Left kidney (tissue), 2 donors: ENCODE data around the gene B4GALNT1. TPM values are rescaled to one million over a fixed set of nuclear protein-coding genes. Genes with fewer than 3 reads are reported as not detected.
"Not testable (repeated sequence)": the region's sequence is repeated elsewhere in the genome, so short reads cannot be mapped to it uniquely, and the experiment has no call there.

Experiments used
- DNase-seq: peaks from one replicate; pipeline ENCODE4 v3.0.0-alpha.2; 2013
- polyA plus RNA-seq: library from polyadenylated mRNA; unstranded; fragments of 120-200 nt; gene quantifications from one replicate; pipeline ENCODE4 v1.2.1, GENCODE V29; 2013; ENCODE audit not compliant: insufficient read length

The B4GALNT1 gene
- polyA plus RNA-seq, 1 donor, result 0.80 TPM

DNA sequence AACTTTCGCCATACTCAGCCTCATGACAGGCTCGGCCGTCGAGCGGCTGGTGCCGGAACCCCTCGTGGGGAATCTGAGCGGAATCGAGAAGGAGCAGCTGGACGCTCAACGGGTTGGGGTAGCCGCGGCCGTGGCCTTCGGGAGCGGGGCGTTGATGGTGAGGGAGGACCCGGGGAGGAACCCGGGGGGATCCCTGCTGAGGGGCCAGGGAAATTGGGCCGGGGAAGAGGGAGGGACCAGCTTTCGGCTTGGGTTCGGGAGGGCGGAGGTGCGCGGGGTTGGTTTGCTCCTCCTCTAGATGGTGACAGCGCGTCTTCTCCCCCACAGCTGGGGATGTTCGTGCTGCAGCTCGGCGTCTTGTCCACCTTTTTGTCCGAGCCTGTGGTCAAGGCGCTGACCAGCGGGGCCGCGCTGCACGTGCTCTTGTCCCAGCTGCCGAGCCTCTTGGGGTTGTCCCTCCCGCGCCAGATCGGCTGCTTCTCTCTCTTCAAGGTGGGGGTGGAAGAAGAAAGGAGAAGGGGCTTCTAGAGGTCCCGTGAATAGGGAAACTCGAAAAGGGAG lies 12.0 kb downstream of the B4GALNT1 start:
- DNase-seq, result no peak

DNA sequence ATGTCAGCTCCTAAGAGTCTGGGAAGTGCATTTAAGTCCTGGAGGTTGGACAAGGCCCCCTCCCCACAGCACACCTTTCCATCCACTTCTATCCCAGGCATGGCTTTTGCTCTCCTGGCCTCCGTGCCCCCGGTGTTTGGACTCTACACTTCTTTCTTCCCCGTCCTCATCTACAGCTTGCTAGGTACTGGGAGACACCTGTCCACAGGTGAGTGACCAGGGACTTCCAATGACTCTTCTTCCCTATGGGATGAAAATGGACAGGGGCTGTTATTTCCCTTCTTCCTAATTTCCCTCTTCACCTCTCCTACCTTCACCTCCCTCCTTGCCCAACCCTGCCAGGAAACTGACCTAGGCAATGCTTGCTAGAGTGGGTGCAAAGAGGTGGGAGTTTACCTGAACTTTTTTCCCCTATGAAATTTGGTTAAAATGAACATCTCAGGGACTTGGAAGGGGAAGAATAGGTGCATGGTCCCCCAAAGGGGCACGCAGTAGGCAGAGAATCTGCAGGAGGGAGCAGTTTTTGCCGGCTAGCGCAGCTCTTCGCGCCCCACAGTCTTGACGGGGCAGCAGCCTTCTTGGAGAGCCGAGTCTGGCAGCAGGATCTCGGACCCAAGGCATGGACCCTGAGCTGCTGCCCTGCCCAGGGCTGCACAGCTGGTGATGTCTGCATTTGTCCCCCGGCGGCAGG lies 12.6 kb downstream of the B4GALNT1 start:
- no peak for DNase-seq

DNA sequence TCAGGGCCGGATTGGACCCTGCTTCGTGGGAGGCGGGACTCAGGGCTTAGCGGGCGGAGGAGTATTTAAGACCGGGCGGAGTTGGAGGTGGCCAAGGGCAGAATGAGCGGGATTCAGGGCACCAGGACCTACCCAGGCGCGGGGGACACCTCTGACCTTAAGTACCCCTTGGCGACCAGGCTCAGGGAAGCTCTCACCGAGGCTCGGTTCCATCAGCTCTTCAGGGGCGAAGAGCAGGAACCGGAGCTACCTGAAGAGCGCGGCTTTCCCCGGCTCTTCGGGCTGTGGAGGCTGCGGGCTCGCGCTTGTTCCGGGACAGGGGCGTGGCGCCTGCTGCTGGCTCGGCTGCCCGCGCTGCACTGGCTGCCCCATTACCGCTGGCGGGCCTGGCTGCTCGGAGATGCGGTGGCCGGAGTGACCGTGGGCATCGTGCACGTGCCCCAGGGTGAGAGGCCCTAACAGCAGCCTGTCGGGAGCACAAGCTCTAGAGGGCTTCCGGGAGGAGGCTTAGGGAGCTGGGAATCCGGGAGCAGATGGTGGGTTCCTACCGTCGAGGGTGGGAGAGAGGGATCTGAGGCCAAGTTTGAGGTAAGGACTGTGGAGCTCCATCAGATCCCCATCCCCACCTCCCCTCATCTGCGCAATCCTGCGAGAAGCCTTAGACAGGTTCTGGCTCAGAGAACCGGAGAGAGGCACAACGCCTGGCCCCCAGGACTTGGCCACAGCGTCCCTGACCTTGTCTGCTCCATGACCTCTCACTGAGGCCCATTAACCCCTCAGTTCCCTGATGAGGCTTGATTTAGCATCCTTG lies 13.4 kb downstream of the B4GALNT1 start:
- DNase-seq, result no peak

DNA sequence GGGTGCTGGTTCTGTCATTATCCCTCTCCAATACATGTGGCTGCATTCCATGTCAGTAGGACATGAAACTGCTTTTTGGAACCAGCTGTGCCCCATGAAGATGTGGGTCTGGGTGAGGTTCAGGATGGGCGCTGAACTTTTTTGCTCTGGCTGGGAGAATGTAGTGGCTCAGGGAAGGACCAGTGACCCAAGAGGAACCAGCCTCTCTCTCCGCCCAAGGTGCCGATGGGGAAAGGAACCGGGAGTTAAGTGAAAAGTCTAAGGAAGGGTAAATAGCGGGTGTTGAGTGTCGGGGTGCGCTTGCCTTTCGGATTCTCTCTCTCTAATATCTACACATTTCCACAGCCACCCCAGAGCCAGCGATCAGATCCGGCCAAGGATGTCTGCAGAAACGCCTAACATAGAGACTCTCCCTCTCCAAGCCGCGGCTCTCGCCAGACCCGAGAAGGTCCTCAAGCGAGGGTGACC lies 14.0 kb downstream of the B4GALNT1 start:
- DNase-seq, result no peak

DNA sequence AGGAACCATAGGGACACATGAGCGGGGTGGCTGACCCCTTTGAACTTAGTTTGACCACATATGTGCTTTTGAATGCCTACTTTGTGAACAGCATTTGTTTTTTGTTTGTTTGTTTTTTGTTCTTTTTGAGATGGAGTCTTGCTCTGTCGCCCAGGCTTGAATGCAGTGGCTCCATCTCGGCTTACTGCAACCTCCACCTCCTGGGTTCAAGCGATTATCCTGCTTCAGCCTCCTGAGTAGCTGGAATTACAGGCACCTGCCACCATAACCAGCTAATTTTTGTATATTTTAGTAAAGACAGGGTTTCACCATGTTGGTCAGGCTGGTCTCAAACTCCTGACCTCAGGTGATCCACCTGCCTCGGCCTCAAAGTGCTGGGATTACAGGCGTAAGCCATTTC lies 14.6 kb downstream of the B4GALNT1 start:
- not testable (repeated sequence) for DNase-seq

DNA sequence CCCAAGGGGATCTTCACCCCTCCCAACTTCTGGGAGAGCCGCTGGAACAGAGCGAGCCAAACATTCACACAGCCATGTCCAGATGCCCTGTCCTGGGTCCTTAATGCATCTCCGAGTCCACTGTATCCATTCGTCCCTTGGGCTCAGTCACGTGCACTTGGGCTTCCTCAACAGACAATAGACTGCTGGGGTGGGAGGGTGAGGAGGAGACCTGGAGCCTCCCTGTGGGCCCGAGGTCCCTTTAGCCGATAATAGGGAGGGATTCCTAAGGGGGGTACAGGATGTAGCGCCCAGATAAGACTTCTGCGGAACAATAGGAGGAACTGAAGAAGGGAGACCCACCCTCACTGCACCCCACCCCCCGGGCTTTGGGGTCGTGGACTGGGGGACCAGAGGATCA lies 15.1 kb downstream of the B4GALNT1 start:
- DNase-seq, result no peak

DNA sequence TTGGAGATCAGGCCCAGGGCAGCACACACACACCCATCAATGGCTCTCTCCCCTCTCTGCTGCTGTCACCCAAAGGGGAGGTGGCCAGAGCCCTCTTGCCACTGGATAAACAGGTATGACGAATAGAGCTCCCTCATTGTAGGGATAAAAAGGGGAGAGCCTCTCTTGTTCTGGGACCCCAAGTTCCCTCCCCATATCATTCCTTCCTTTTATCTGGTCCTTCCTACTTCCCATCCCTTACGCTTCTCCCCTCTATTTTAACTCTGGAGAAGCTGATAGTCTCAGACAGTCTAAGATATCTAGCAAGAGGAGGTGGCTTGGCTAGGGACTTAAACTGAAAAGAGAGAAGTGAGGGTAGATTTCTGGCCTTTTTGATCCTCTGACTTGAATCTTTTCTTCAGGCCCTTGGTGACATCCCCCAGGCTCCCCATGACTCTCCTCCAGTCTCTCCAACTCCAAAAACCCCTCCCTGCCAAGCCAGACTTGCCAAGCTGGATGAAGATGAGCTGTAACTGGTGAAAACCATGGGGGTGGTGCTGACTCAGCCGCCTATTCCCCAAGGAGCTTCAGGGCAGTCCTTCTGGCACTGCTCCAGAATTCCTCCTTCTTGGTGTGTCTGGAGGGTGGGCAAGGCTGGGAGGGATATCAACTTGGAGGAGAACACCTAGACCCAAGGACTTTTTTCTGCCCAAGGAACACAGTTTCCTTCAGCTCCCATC lies 16.5 kb downstream of the B4GALNT1 start:
- no peak for DNase-seq

DNA sequence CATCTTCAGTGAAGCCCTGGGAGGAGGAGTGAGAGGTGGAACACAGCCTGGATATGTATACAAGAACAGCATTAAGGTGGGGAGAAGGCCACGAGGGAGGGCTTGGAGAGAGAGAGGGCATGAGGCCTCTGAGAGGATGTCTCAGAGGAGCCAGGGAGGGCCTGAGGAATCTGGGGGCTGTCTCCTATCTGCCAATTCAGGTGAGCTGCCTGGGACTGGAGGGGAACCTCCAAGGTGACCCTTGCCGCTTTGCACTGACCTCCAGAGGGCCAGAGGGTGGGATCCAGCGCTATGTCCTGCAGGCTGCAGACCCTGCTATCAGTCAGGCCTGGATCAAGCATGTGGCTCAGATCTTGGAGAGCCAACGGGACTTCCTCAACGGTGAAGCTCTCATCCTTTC lies 17.4 kb downstream of the B4GALNT1 start:
- no peak for DNase-seq

DNA sequence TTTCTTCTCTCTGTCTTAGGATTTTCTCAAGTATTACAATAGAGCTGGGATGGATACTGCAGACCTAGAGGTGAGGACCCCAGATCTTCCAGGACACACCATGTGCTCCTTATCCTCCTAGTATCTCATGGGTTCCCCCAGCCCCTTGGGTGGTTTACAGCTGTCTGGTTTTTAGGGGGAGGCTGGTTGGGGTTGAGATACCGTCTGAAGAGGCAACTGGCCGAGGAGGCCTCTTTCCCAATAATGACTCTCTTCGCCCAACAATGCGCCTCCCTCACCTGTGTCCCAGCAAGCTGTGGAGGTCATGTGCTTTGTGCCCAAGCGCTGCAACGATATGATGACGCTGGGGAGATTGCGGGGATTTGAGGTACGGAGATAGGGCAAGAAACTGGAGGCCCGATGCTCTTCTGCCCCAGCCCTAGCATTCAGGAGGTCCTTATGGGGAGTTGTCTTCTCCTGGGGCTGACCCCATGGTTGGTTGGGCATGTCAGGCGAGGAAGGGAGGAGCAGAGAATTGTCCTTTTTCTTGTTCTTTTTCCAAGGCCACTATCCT lies 18.0 kb downstream of the B4GALNT1 start:
- DNase-seq, result no peak

DNA sequence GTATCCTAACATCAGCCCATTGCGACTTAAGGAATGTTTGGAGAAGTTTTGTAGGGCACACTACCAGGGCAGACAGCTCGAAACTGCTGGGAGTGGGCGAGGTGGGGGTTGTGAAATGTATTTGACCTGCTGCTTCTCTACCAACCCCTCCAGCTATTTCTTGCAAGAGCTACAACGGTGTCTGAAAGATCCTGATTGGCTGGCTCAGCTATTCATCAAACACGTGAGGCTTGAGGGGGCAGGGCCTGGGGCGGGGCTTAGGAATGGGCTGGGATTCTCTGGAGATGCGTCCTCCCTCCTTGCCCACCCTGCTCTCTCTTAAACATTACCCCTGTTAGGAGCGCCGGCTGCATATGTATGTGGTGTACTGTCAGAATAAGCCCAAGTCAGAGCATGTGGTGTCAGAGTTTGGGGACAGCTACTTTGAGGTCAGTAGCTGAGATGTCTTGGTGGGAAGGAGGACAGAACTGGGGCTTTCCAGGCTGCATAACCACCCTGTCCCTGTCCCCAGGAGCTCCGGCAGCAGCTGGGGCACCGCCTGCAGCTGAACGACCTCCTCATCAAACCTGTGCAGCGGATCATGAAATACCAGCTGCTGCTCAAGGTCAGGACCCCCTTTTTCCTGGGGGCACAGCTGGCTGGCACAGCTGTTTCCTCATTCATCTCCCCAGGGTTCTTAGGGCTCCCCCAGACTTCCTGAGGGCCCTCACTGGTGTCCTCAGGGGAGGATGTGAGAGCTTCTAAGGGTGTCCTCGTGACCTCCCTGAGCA lies 18.6 kb downstream of the B4GALNT1 start:
- no peak for DNase-seq

DNA sequence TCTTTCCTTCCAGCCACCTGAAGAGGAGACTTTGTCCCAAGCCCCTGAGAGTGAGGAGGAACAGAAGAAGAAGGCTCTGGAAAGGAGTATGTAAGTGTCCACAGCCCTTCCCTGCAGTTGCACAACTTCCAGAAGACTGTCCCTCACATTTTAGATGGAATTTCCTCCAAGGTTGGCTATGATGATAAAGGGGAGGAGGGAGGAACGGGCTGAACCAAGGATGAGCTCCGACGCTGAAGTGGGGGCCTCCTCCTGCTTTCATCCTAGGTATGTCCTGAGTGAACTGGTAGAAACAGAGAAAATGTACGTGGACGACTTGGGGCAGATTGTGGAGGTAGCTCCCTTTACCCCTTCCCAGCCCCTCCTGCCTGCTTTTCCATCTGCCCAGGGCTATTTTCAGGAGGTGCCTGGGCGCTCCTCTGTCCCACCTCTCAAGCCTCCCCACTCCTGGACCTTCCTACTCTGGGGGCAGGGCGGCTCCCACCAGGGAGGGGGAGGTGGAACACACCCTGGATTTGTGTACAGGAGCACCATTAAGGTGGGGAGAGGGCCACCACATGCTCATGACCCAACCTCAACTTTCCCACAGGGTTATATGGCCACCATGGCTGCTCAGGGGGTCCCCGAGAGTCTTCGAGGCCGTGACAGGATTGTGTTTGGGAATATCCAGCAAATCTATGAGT lies 19.4 kb downstream of the B4GALNT1 start:
- DNase-seq, result no peak

DNA sequence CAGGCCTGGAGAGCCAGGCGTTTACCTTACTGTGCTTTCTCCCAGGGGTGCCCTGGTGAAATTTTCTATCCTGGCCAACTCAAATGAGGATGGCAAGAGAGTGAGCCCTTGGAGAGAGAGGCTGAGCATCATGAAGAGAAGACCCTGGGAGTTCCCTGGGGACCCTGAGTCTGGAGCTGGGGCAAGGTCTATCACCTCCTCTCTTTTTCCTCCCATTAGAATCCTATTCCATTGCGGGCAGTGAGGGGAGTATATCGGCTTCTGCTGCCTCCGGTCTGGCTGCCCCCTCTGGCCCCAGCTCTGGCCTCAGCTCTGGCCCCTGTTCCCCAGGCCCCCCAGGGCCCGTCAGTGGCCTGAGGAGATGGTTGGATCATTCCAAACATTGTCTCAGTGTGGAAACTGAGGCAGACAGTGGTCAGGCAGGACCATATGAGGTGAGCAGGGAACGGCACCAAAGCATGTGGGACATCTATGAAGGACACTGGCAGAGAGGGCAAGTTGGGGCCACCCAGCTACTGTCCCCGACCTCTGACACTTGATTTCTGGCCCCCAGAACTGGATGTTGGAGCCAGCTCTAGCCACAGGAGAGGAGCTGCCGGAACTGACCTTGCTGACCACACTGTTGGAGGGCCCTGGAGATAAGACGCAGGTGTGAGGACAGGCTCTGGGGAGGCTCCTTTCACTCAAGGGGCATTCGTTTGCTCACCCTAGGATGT lies 20.1 kb downstream of the B4GALNT1 start:
- no peak for DNase-seq

DNA sequence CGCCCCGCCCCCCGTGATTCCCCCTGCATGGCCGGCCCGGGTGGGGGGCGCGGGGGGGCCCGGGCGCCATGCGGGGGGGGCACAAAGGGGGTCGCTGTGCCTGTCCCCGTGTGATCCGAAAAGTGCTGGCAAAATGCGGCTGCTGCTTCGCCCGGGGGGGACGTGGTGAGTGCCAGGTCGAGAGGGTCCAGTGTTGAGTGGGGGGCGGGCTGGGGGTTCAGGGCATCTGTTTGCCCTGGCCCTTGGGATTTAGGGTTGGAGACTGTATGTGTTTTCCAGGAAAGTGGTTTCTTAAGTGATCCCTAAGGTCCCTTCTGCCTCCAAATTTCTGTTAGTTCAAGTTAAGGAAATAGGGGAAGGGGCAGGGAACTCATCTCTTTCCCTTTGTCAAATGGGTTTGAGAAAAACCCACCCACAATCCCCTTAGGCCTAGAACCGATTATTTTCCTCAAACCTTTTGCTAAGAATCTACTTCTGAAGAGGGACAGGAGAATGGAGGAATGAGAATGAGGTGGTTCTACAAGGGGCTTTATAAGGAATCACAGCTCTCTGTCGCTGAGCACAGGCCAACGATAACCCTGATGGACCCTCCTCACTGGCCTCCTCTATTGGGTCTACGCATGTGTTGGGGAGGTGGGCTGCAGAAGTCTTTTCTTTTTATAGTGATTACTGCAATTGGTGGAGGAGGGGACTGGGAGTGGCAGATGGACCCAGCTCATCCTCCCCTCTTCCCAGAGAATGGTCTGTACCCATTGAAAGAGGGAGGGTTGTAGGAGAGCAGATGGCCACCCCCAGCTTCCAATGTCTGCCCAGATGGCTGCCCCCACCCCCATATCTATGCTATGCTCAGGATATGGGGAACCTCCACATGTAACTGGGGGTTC lies 20.9 kb downstream of the B4GALNT1 start:
- no peak for DNase-seq

DNA sequence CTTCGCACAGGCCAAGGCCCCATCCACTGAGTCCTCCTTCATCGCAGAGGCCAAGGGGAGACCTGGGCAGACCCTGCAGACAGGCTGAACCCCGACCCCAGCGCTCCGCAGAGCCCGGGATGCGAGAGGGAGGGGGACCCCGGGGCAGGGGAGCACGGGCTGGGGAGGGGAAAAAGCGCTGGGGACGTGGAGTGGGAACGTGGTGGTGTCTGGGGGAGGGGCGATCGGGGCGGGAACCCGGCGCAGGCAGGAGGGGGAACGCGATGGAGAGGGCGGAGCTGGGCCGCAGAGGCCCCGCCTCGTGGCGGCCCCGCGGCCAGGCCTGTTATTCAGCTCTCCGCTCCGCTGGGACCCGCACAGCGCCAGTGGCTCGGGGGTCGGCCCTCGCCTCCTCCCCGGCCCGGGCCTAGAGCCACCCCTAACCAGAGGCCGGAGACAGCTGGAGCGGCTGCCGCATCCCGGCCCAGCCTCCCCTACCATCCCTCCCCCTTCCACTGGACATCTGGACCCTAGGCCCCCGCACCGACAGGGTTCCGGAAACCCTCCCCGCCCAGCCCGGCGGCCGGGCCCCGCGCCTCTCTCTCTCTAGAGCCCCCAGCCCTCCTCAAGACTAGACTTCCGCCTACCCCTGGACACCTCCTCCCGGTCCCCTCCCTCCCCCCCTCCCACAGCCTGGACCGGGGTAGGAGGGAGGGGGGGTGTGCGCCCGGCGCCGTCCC lies 21.7 kb downstream of the B4GALNT1 start, which contains the start of gene ARHGEF25:
ARHGEF25 (plus strand) TSS at position 328 of the 719 bp plus-strand sequence. CDS start 460 bp downstream, outside the sequence.
- peak; percentile 75 for DNase-seq

DNA sequence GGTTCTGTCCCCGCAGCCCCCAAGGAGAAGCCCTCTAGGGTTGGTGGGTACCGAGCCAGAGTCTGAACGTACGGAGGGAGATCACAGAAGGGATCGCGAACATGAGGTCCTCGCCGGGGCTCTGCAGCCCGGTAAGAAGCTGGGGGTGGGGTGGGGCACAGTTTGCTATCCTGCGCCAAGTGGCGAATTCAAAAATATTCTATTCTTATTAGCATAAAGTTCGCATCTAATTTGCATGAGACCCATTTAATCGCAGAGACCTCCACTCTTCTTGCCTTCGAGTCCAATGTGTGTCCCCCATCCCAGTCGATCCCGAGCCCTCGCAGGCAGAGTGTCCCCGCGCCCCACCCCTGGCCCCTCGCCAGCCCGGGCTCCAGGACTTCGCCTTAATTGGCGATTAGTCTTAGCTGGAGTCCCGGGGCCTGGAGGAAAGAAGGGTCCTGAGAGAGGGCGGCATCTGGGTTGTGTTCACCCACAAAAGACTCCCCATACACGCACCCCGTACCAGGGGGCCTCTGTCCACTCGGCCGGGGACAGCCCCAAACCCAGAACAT lies 22.4 kb downstream of the B4GALNT1 start:
- DNase-seq, result no peak

DNA sequence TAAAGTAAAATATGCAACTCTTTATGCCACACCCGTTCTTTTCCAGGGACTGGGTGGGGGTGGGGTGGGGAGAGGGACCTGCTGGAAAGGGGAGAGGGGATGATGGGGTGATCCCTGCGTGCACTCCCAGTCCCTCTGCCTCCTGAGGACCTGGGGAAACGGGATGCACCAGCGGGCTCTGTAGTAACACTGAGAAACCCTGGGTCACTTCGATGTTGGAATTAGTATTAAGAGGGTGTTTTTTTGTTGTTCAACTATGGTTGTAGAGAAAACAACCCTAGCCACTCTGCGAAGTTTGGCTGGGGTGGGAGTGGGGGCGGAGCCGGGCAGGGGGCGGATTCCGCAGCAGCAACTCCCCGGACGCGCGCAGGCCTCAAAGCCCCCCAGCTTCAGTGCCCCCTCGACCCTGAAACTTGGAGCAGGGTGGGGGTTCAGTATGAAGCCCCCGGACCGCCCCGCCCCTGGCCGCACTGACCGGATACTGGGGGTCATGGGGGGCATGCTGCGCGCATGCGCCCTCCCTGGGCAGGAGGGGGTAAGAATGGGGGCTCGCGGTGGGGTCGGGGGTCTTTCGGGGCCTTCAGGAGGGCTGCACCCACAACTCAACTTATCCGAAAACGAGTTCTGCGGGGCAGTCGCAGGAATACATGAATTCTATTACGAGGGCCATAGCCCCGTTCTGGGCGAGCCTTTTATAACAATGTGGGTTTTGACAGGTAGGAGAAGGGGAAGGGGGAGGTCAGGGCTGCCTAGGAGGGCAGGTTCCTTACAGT lies 23.0 kb downstream of the B4GALNT1 start:
- no peak for DNase-seq
